K562 (cell line): ENCODE results near the gene USP6. TPM values are rescaled to one million over a fixed set of nuclear protein-coding genes. Genes with fewer than 3 reads are reported as not detected.

Experiments used
- ATAC-seq: fragments of 200-7000 bp; cut with Tn5 transposase; 3 replicates; pipeline ENCODE4 v1.9.1; 2020; ENCODE audit warnings: moderate library complexity
- Bru-seq: library from RNA; stranded (reverse); fragments of 400-500 nt; gene quantifications from one replicate; lab custom pipeline; 2021; lab: Mats Ljungman, UMichigan
- BruChase-seq, 2 experiments: library from RNA; stranded (reverse); fragments of 400-500 nt; gene quantifications; one replicate each; lab custom pipeline; 2021; lab: Mats Ljungman, UMichigan
- BruUV-seq: library from RNA; stranded (reverse); fragments of 400-500 nt; replicated peaks from 2 replicates; lab custom pipeline; 2021; lab: Mats Ljungman, UMichigan
- CTCF ChIA-PET: fragments of 300-600 bp; formaldehyde crosslinking; extraction: SDS; loops from one replicate; lab custom pipeline; 2021; ENCODE audit warnings: low intra/inter-chr PET ratio; lab: Yijun Ruan, JAX
- POLR2A ChIA-PET: fragments of 300-600, 350-650 bp; sonication (Branson Sonifier 250); formaldehyde crosslinking; extraction: SDS; loops from one replicate; lab custom pipeline; 2021; ENCODE audit warnings: antibody characterized with exemption, inconsistent platforms; lab: Yijun Ruan, JAX
- DNase-seq, 4 experiments: peaks; one replicate each; pipeline versions ENCODE4 v3.0.0 to v3.0.0-alpha.2; 2011 to 2018; ENCODE audit warnings: low spot score in 3 of 4, mixed read lengths in 3 of 4; ENCODE audit errors: extremely low read depth in 1 of 4
- FAIRE-seq: peaks from 2 replicates; lab custom pipeline; 2011; peaks lifted over from hg19 to GRCh38; lab: Jason Lieb, UNC
- H2AFZ ChIP-seq: 2 replicates; pipeline ENCODE4 v1.6.0; 2011; ENCODE audit warnings: low read depth, low read length, control low read depth, inconsistent platforms
- H3K27ac ChIP-seq: fragments of 200-600 bp; 3 replicates; pipeline ENCODE4 v1.8.0; 2011; ENCODE audit warnings: low read depth, mild to moderate bottlenecking, control low read depth, inconsistent platforms, low read length, moderate library complexity, mixed read lengths; ENCODE audit errors: extremely low read depth
- H3K27me3 ChIP-seq, 2 experiments: fragments of 300-600 bp in 1 of 2; 2 replicates in 1 of 2; 3 replicates in 1 of 2; pipeline versions ENCODE4 v1.6.0 to v1.8.0; 2011; ENCODE audit warnings: inconsistent platforms in 2 of 2, low read length in 2 of 2, mild to moderate bottlenecking in 1 of 2, mixed read lengths in 1 of 2, moderate library complexity in 1 of 2; ENCODE audit not compliant: control insufficient read depth in 2 of 2, insufficient read depth in 2 of 2
- H3K36me3 ChIP-seq: fragments of 300-600 bp; 3 replicates; pipeline ENCODE4 v1.8.0; 2011; ENCODE audit warnings: mild to moderate bottlenecking, low read length, inconsistent platforms; ENCODE audit not compliant: control insufficient read depth, insufficient read depth
- H3K4me1 ChIP-seq, 2 experiments: fragments of 200-600 bp in 1 of 2; replicated peaks in 1 of 2; 2 replicates in 1 of 2; 3 replicates in 1 of 2; pipeline versions ENCODE4 v1.5.1 to v1.8.0; 2011; ENCODE audit warnings: inconsistent platforms in 2 of 2, low read length in 2 of 2, mild to moderate bottlenecking in 1 of 2, mixed read lengths in 1 of 2, moderate library complexity in 1 of 2; ENCODE audit not compliant: control insufficient read depth in 2 of 2, insufficient read depth in 2 of 2
- H3K4me2 ChIP-seq: 2 replicates; pipeline ENCODE4 v1.6.1; 2011; ENCODE audit warnings: low read length, control low read depth, inconsistent platforms, mixed read lengths; ENCODE audit not compliant: insufficient read depth
- H3K4me3 ChIP-seq: fragments of 200-600 bp; sonication (generic), shearing (Covaris generic); 2 replicates; pipeline ENCODE4 v1.5.1; 2016; ENCODE audit warnings: control low read depth, inconsistent platforms
- H3K79me2 ChIP-seq: fragments of 200-600 bp; 3 replicates; pipeline ENCODE4 v1.8.0; 2011; ENCODE audit warnings: low read length, inconsistent platforms; ENCODE audit not compliant: control insufficient read depth, insufficient read depth
- H3K9ac ChIP-seq, 2 experiments: 2 replicates each; pipeline versions ENCODE4 v1.6.0 to v1.6.1; 2011; ENCODE audit warnings: low read depth in 2 of 2, low read length in 2 of 2, control low read depth in 1 of 2, inconsistent platforms in 1 of 2, mild to moderate bottlenecking in 1 of 2, mixed read lengths in 1 of 2; ENCODE audit not compliant: insufficient read depth in 1 of 2
- H3K9me1 ChIP-seq: one replicate; pipeline ENCODE4 v1.6.0; 2011; ENCODE audit warnings: inconsistent platforms, mild to moderate bottlenecking, low read length, moderate library complexity; ENCODE audit not compliant: control insufficient read depth, insufficient read depth
- H3K9me3 ChIP-seq: replicated peaks from 2 replicates; pipeline ENCODE4 v1.5.1; 2011; ENCODE audit warnings: low read depth, low read length, inconsistent platforms; ENCODE audit not compliant: control insufficient read depth, insufficient read depth
- H4K20me1 ChIP-seq: replicated peaks from 2 replicates; pipeline ENCODE4 v1.6.1; 2011; ENCODE audit warnings: low read length, inconsistent platforms, mixed read lengths; ENCODE audit not compliant: control insufficient read depth, insufficient read depth
- POLR2G ChIP-seq: fragments of 200-400 bp; formaldehyde crosslinking; IDR thresholded peaks from 2 replicates; pipeline ENCODE4 v1.6.1; 2017; ENCODE audit warnings: low read depth, mild to moderate bottlenecking, antibody characterized with exemption, low read length, moderate library complexity
- ZNF311 ChIP-seq: fragments of 250-450 bp; sonication (Bioruptor Pico); IDR thresholded peaks from 2 replicates; pipeline ENCODE4 v1.4.0; 2020; ENCODE audit warnings: mild to moderate bottlenecking, moderate library complexity
- WGBS: fragments of 100-300 bp; shearing (Covaris generic); methylation state at CpG from one replicate; pipeline ENCODE4 v1.1.6; 2016; ENCODE audit warnings: low coverage, mixed read lengths; ENCODE audit not compliant: insufficient coverage; ENCODE audit errors: missing lambda C conversion rate; 5-methylcytosine and 5-hydroxymethylcytosine counted together
- in situ Hi-C: fragments of 300-500 bp; cut with MboI; formaldehyde crosslinking; loops from 4 replicates; pipeline ENCODE4 v1.15.0; 2018; ENCODE audit warnings: inconsistent platforms, mixed read lengths
- intact Hi-C: fragments of 100-400 bp; cut with micrococcal nuclease; formaldehyde crosslinking; loops from 2 replicates; pipeline ENCODE4 v1.14.2; 2022
- long read RNA-seq, 3 experiments: library from polyadenylated mRNA in 2 of 3; library from RNA in 1 of 3; unstranded in 2 of 3; stranded (forward) in 1 of 3; transcript quantifications; one replicate each; pipeline ENCODE4 v2.0.0, GENCODE V29; 2019 to 2022
- polyA minus RNA-seq, 3 experiments: library from RNA; depleted of rRNA, polyadenylated mRNA; stranded (reverse); fragments of >200 nt; gene quantifications; 2 replicates each; pipeline ENCODE4 v1.2.3, GENCODE V29; 2011
- polyA plus RNA-seq, 8 experiments: library from polyadenylated mRNA; depleted of rRNA in 4 of 8; stranded (reverse) in 5 of 8; unstranded in 3 of 8; fragments of >200 nt; fragmentation: Nextera tagmentation in 2 of 8; fragmentation: Illumina TruSeq in 1 of 8; extraction: Ambion mirVana in 2 of 8; extraction: Trizol in 1 of 8; gene quantifications; 2 replicates each; pipeline versions ENCODE4 v1.2.1 to v1.2.3, GENCODE V29; 2011 to 2014; ENCODE audit warnings: inconsistent platforms in 1 of 8, missing spikeins in 1 of 8
- total RNA-seq, 7 experiments: library from RNA; depleted of rRNA in 6 of 7; stranded (reverse); fragments of >200 nt in 6 of 7; fragmentation: Illumina TruSeq in 2 of 7; extraction: Trizol in 2 of 7; gene quantifications; 2 replicates each; pipeline versions ENCODE4 v1.2.1 to v1.2.3, GENCODE V29; 2011 to 2021; ENCODE audit warnings: low replicate concordance in 1 of 7
- TF ChIP-seq, protein P1 (sequence below): fragments of 250-450 bp; sonication (Bioruptor Pico); IDR thresholded peaks from 2 replicates; pipeline ENCODE4 v1.5.0; 2021
- TF ChIP-seq, protein P2 (sequence below): sonication (generic); formaldehyde crosslinking; IDR thresholded peaks from 2 replicates; pipeline ENCODE4 v1.8.1; 2023; ENCODE audit warnings: mild to moderate bottlenecking, missing genetic modification reagents

The USP6 gene
- 0.02 and 0.07 TPM in 2 replicates for total RNA-seq (2011; cell fraction: chromatin; rRNA removed; ENCODE audit: low replicate concordance)
- total RNA-seq (2011; cell fraction: nucleolus; rRNA removed), result not detected in 2 replicates
- total RNA-seq (2011; cell fraction: nucleoplasm; rRNA removed), result not detected in 2 replicates
- total RNA-seq (2014; rRNA removed) (not detected in 2 replicates), total RNA-seq (2014; rRNA removed; fragmentation: Illumina TruSeq; extraction: Trizol) (0.03 and 0.04 TPM in 2 replicates), total RNA-seq (2015; rRNA removed; fragmentation: Illumina TruSeq; extraction: Trizol) (0.04 TPM in 1 of 2 replicates, not detected in the other), total RNA-seq (2021) (0.07 and 0.09 TPM in 2 replicates), polyA plus RNA-seq (2011; rRNA removed) (not detected in 2 replicates), polyA plus RNA-seq (2014; fragmentation: Illumina TruSeq; extraction: Trizol) (not detected in 2 replicates), polyA plus RNA-seq (2014; fragmentation: Nextera tagmentation; extraction: Ambion mirVana) (under 1 TPM; 0.01 to 0.04 TPM), polyA plus RNA-seq (2014; rRNA removed) (not detected in 2 replicates), polyA minus RNA-seq (2011; rRNA and poly(A)+ RNA removed) (not detected in 2 replicates), Bru-seq, nascent RNA (percentile 5 among the genes with signal in this experiment), BruChase-seq, experiment 1, labeled RNA remaining after a 2-hour chase (not detected), BruChase-seq, experiment 2, labeled RNA remaining after a 6-hour chase (not detected)
- under 0.01 TPM in 1 of 2 replicates, not detected in the other for polyA plus RNA-seq (2011; cell fraction: cytosol; rRNA removed)
- polyA plus RNA-seq (2011; cell fraction: nucleus; rRNA removed), result 0.03 TPM in 1 of 2 replicates, not detected in the other
- 0.01 and 0.08 TPM in 2 replicates for polyA plus RNA-seq (2012)
- not detected in 2 replicates for polyA minus RNA-seq (2011; cell fraction: cytosol; rRNA and poly(A)+ RNA removed)
- not detected in 2 replicates for polyA minus RNA-seq (2011; cell fraction: nucleus; rRNA and poly(A)+ RNA removed)
- long read RNA-seq, experiment 1, result 0 reads
- long read RNA-seq, experiment 2, result 0 reads
- long read RNA-seq, experiment 3, result 0 reads

DNA sequence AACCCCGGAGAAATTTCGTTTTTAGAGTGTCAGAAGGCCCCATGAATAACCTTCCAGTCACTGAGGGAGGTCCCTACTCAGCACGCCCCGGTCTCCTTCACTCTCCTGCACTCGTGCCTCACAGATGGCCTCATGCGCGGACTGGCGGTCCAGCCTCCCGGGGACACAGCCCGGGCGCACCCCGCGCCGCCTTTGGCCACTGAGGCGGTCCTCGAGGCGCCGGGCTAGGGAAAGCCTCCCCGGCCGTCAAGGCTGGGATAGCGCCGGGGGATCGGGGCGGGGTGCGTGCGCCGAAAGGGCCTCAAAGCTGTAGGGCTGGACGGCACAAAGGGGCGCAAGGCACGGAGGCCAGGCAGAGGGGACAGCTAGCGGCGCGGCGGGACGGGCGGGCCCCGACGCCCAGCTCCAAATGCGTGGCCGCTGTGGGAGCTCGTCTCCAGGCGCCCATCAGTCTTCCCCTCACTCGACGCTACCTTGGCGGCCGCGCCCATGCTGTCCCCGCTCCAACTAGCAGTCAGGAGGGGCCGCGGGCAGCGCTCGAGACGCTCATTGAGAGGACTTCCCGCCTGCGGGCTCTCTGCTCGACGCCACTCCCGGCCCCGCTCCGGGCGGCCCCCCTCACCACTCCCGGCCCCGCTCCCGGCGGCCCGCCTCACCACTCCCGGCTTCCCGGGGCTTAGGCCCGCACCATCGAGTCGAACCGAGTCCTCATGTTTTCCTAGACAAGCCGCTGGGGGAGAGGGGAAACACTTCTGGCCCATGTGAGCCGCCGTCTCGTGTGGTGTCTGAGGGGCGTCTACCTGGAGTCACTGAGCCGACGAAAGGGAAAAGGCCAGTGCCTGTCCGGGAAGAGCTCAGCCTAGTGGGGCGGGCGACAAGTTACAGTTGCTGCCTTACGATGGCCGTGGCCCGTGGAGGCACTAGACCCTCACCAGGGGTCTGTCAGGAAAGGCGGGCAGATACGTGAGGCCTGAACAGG lies at the start of gene USP6:
Gene USP6 (plus strand): TSS at position 360 of the 979 bp plus-strand sequence. CDS start 14,336 bp downstream, outside the sequence.
- H3K4me2 ChIP-seq, result no peak within 1 kb of the TSS
- H3K4me1 ChIP-seq, result peaks cover 3 to 10% of the 10 kb centered on the region in 2 experiments; a peak in 4 of 5 replicates
- TF ChIP-seq, protein P1, sequence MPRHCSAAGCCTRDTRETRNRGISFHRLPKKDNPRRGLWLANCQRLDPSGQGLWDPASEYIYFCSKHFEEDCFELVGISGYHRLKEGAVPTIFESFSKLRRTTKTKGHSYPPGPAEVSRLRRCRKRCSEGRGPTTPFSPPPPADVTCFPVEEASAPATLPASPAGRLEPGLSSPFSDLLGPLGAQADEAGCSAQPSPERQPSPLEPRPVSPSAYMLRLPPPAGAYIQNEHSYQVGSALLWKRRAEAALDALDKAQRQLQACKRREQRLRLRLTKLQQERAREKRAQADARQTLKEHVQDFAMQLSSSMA, result no peak
- TF ChIP-seq, protein P2, sequence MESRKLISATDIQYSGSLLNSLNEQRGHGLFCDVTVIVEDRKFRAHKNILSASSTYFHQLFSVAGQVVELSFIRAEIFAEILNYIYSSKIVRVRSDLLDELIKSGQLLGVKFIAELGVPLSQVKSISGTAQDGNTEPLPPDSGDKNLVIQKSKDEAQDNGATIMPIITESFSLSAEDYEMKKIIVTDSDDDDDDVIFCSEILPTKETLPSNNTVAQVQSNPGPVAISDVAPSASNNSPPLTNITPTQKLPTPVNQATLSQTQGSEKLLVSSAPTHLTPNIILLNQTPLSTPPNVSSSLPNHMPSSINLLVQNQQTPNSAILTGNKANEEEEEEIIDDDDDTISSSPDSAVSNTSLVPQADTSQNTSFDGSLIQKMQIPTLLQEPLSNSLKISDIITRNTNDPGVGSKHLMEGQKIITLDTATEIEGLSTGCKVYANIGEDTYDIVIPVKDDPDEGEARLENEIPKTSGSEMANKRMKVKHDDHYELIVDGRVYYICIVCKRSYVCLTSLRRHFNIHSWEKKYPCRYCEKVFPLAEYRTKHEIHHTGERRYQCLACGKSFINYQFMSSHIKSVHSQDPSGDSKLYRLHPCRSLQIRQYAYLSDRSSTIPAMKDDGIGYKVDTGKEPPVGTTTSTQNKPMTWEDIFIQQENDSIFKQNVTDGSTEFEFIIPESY (CRISPR knock-in tag), result peak; percentile 83
- TF ChIP-seq POLR2G (0 out of 2 replicates have a peak, but pooled peaks have one; percentile 23), ZNF311 (CRISPR knock-in tag) (no peak)
- BruUV-seq, result no TSS peak
- peaks cover 19% of the 10 kb centered on the region for H3K79me2 ChIP-seq
- H4K20me1 ChIP-seq, result no peaks in the 10 kb centered on the region
- H3K4me3 ChIP-seq, result no peak within 1 kb of the TSS
- FAIRE-seq, result no peak
- H2AFZ ChIP-seq, result no peak within 1 kb of the TSS
- 72% methylated on average over 4 of the region's 87 CpGs for WGBS
- in situ Hi-C loops (no loop called here), intact Hi-C loops (no loop called here)
- H3K9ac ChIP-seq, result no peak within 1 kb of the TSS
- peaks cover 13% of the 10 kb centered on the region for H3K36me3 ChIP-seq
- H3K27ac ChIP-seq, result no peak within 1 kb of the TSS
- no peak for DNase-seq
- no peaks in the 10 kb centered on the region for H3K9me1 ChIP-seq
- ATAC-seq, result no peak
- ChIA-PET CTCF (no interaction called here), POLR2A (interaction anchor here (0.6 kb wide), 1 partner anchor 11 kb away, joined by 3 read pairs; no protein-coding TSS in a partner anchor)
- peaks cover 0 to 6% of the 10 kb centered on the region in 2 experiments; a peak in 1 of 5 replicates for H3K27me3 ChIP-seq
- H3K9me3 ChIP-seq, result 0 out of 2 replicates have a peak, but pooled peaks cover 1% of the 10 kb centered on the region
